HUES6 (cell line): ENCODE data around the gene TSPAN15.

Source experiments
- H3K27ac ChIP-seq: 2 replicates; pipeline ENCODE4 v1.7.0; 2013; ENCODE audit warnings: low read depth, mild to moderate bottlenecking, low read length, inconsistent platforms
- H3K27me3 ChIP-seq: 2 replicates; pipeline ENCODE4 v1.6.1; 2013; ENCODE audit warnings: low read length; ENCODE audit not compliant: control insufficient read depth, insufficient read depth
- H3K36me3 ChIP-seq: 2 replicates; pipeline ENCODE4 v1.6.1; 2013; ENCODE audit warnings: low read length; ENCODE audit not compliant: control insufficient read depth, insufficient read depth
- H3K4me1 ChIP-seq: 2 replicates; pipeline ENCODE4 v1.6.1; 2013; ENCODE audit warnings: low read length; ENCODE audit not compliant: control insufficient read depth, insufficient read depth
- H3K4me3 ChIP-seq: 2 replicates; pipeline ENCODE4 v1.5.1; 2013; ENCODE audit warnings: low read depth, low read length
- H3K9ac ChIP-seq: one replicate; pipeline ENCODE4 v1.6.1; 2013; ENCODE audit warnings: mild to moderate bottlenecking, low read length
- H3K9me3 ChIP-seq: 2 replicates; pipeline ENCODE4 v1.6.1; 2013; ENCODE audit warnings: low read depth, low read length; ENCODE audit not compliant: control insufficient read depth, insufficient read depth

TSPAN15 gene

GRCh38 chr10:69468751-69469089, 17.5 kb downstream of the TSPAN15 start:
- Histone ChIP-seq H3K36me3 (no peaks in the 10 kb centered on the region), H3K9ac (no peak overlapping the region), H3K4me1 (peaks cover 8% of the 10 kb centered on the region), H3K27ac (no peak overlapping the region), H3K9me3 (no peaks in the 10 kb centered on the region), H3K27me3 (no peaks in the 10 kb centered on the region), H3K4me3 (no peak overlapping the region)

- no peak overlapping the region for H3K9ac ChIP-seq
- H3K9me3 ChIP-seq: no peaks in the 10 kb centered on the region
- H3K4me3 ChIP-seq: no peak overlapping the region
- no peak overlapping the region for H3K27ac ChIP-seq
- peaks cover 8% of the 10 kb centered on the region for H3K4me1 ChIP-seq
- H3K27me3 ChIP-seq: no peaks in the 10 kb centered on the region
- H3K36me3 ChIP-seq: no peaks in the 10 kb centered on the region
Observed at GRCh38 chr10:69469976-69470375, 18.7 kb downstream of the TSPAN15 start.

GRCh38 chr10:69470463-69471384, 19.5 kb downstream of the TSPAN15 start:
- H3K9me3 ChIP-seq: no peaks in the 10 kb centered on the region
- no peak overlapping the region for H3K27ac ChIP-seq
- H3K27me3 ChIP-seq: no peaks in the 10 kb centered on the region
- H3K4me3 ChIP-seq: no peak overlapping the region
- H3K9ac ChIP-seq: no peak overlapping the region
- peaks cover 8% of the 10 kb centered on the region for H3K4me1 ChIP-seq
- no peaks in the 10 kb centered on the region for H3K36me3 ChIP-seq

GRCh38 chr10:69472142-69472541, 20.9 kb downstream of the TSPAN15 start:
- H3K9me3 ChIP-seq: no peaks in the 10 kb centered on the region
- no peak overlapping the region for H3K9ac ChIP-seq
- no peak overlapping the region for H3K27ac ChIP-seq
- no peaks in the 10 kb centered on the region for H3K36me3 ChIP-seq
- no peak overlapping the region for H3K4me3 ChIP-seq
- no peaks in the 10 kb centered on the region for H3K27me3 ChIP-seq
- peaks cover 8% of the 10 kb centered on the region for H3K4me1 ChIP-seq

- Histone ChIP-seq H3K9me3 (no peaks in the 10 kb centered on the region), H3K4me1 (peaks cover 8% of the 10 kb centered on the region), H3K4me3 (no peak overlapping the region), H3K9ac (no peak overlapping the region), H3K27me3 (no peaks in the 10 kb centered on the region), H3K36me3 (no peaks in the 10 kb centered on the region), H3K27ac (no peak overlapping the region)
Observed at GRCh38 chr10:69472544-69472943, 21.3 kb downstream of the TSPAN15 start.

- Histone ChIP-seq H3K36me3 (no peaks in the 10 kb centered on the region), H3K27ac (no peak overlapping the region), H3K4me1 (peaks cover 3% of the 10 kb centered on the region; the same call in 1 of the 2 replicates), H3K4me3 (no peak overlapping the region), H3K9me3 (no peaks in the 10 kb centered on the region), H3K9ac (no peak overlapping the region), H3K27me3 (no peaks in the 10 kb centered on the region)
Observed at GRCh38 chr10:69473304-69473990, 22.2 kb downstream of the TSPAN15 start.

- Histone ChIP-seq H3K9me3 (no peaks in the 10 kb centered on the region), H3K27ac (no peak overlapping the region), H3K4me3 (no peak overlapping the region), H3K9ac (no peak overlapping the region), H3K4me1 (peaks cover 6% of the 10 kb centered on the region; the same call in 1 of the 2 replicates), H3K36me3 (no peaks in the 10 kb centered on the region), H3K27me3 (no peaks in the 10 kb centered on the region)
Observed at GRCh38 chr10:69474742-69475432, 23.6 kb downstream of the TSPAN15 start.

GRCh38 chr10:69475433-69475830, 24.2 kb downstream of the TSPAN15 start:
- Histone ChIP-seq H3K36me3 (no peaks in the 10 kb centered on the region), H3K4me3 (no peak overlapping the region), H3K27ac (no peak overlapping the region), H3K27me3 (no peaks in the 10 kb centered on the region), H3K9ac (no peak overlapping the region), H3K9me3 (no peaks in the 10 kb centered on the region), H3K4me1 (peaks cover 9% of the 10 kb centered on the region; the same call in 1 of the 2 replicates)

GRCh38 chr10:69477968-69478597, 26.8 kb downstream of the TSPAN15 start:
- Histone ChIP-seq H3K4me1 (peaks cover 9% of the 10 kb centered on the region; the same call in 1 of the 2 replicates), H3K27ac (no peak overlapping the region), H3K27me3 (no peaks in the 10 kb centered on the region), H3K36me3 (no peaks in the 10 kb centered on the region), H3K9ac (no peak overlapping the region), H3K9me3 (no peaks in the 10 kb centered on the region), H3K4me3 (no peak overlapping the region)

- Histone ChIP-seq H3K36me3 (no peaks in the 10 kb centered on the region), H3K9ac (no peak overlapping the region), H3K4me1 (peaks cover 9% of the 10 kb centered on the region; the same call in 1 of the 2 replicates), H3K9me3 (no peaks in the 10 kb centered on the region), H3K27me3 (no peaks in the 10 kb centered on the region), H3K27ac (no peak overlapping the region), H3K4me3 (no peak overlapping the region)
Observed at GRCh38 chr10:69479240-69480067, 28.2 kb downstream of the TSPAN15 start.
